HepG2 (cell line): ENCODE results near the gene COL9A3. TPM values are rescaled to one million over a fixed set of nuclear protein-coding genes. Genes with fewer than 3 reads are reported as not detected.

Experiments used
- CBX5 ChIP-seq: sonication (generic); formaldehyde crosslinking; IDR thresholded peaks from 2 replicates; pipeline ENCODE4 v1.4.0; 2020; ENCODE audit warnings: missing genetic modification reagents, borderline replicate concordance
- KLF9 ChIP-seq: IDR thresholded peaks from 2 replicates; pipeline ENCODE4 v1.6.1; 2016; ENCODE audit warnings: low read depth
- POLR2AphosphoS5 ChIP-seq: IDR thresholded peaks from 2 replicates; pipeline ENCODE4 v1.6.1; 2012; ENCODE audit warnings: low read depth, low read length
- REPIN1 ChIP-seq: sonication (generic); formaldehyde crosslinking; IDR thresholded peaks from 2 replicates; pipeline ENCODE4 v1.8.0; 2022; ENCODE audit warnings: missing genetic modification reagents, low read depth, mild to moderate bottlenecking, borderline replicate concordance
- SAP130 ChIP-seq: IDR thresholded peaks from 2 replicates; pipeline ENCODE4 v1.6.1; 2016; ENCODE audit warnings: low read depth
- ZBTB21 ChIP-seq: sonication (generic); formaldehyde crosslinking; IDR thresholded peaks from 2 replicates; pipeline ENCODE4 v1.4.0; 2020; ENCODE audit warnings: missing genetic modification reagents
- ZFP91 ChIP-seq: sonication (generic); formaldehyde crosslinking; IDR thresholded peaks from 2 replicates; pipeline ENCODE4 v1.9.0; 2022; ENCODE audit warnings: missing genetic modification reagents, mild to moderate bottlenecking, borderline replicate concordance
- ZNF318 ChIP-seq: sonication (generic); formaldehyde crosslinking; IDR thresholded peaks from 2 replicates; pipeline ENCODE4 v1.4.0; 2020; ENCODE audit warnings: mild to moderate bottlenecking, missing genetic modification reagents
- ZNF577 ChIP-seq: sonication (generic); formaldehyde crosslinking; IDR thresholded peaks from 2 replicates; pipeline ENCODE4 v1.4.0; 2020; ENCODE audit warnings: mild to moderate bottlenecking, low read depth, missing genetic modification reagents, borderline replicate concordance
- ZNF580 ChIP-seq: IDR thresholded peaks from 2 replicates; pipeline ENCODE4 v1.6.1; 2016; ENCODE audit warnings: low read depth, borderline replicate concordance
- ZNF709 ChIP-seq: sonication (generic); formaldehyde crosslinking; IDR thresholded peaks from 2 replicates; pipeline ENCODE4 v1.5.0; 2020; ENCODE audit warnings: mild to moderate bottlenecking, missing genetic modification reagents
- ZNF776 ChIP-seq: sonication (generic); formaldehyde crosslinking; IDR thresholded peaks from 2 replicates; pipeline ENCODE4 v1.4.0; 2020; ENCODE audit warnings: mild to moderate bottlenecking, missing genetic modification reagents
- polyA plus RNA-seq, 8 experiments: library from polyadenylated mRNA; depleted of rRNA in 3 of 8; stranded (reverse) in 7 of 8; unstranded in 1 of 8; fragments of >200 nt; fragmentation: Illumina TruSeq in 4 of 8; extraction: Trizol in 4 of 8; gene quantifications; 2 replicates each; pipeline versions ENCODE4 v1.2.1 to v1.2.3, GENCODE V29; 2011 to 2016; ENCODE audit warnings: low read depth in 4 of 8, missing spikeins in 1 of 8, mixed read lengths in 1 of 8; ENCODE audit not compliant: insufficient read depth in 1 of 8
- total RNA-seq, 5 experiments: library from RNA; depleted of rRNA; stranded (reverse); fragments of >200 nt; fragmentation: Illumina TruSeq; extraction: Trizol; gene quantifications; 2 replicates each; pipeline ENCODE4 v1.2.3, GENCODE V29; 2016; ENCODE audit warnings: low read depth in 1 of 5
- TF ChIP-seq, protein P1 (sequence below): sonication (generic); formaldehyde crosslinking; IDR thresholded peaks from 2 replicates; pipeline ENCODE4 v1.4.0; 2020; ENCODE audit warnings: missing genetic modification reagents
- TF ChIP-seq, protein P2 (sequence below): IDR thresholded peaks from 2 replicates; pipeline ENCODE4 v1.6.1; 2016; ENCODE audit warnings: low read depth

Gene COL9A3
- total and polyA plus RNA-seq, 2 of the 13 experiments (the other 11 are each of a cell fraction or from before 2014, with no cell fraction given): 155 to 204 TPM

- TF ChIP-seq ZNF318 (CRISPR knock-in tag): no peak
- no peak for TF ChIP-seq REPIN1 (CRISPR knock-in tag)
- TF ChIP-seq ZFP91 (CRISPR knock-in tag): 0 out of 2 replicates have a peak, but pooled peaks have one; percentile 29
- TF ChIP-seq KLF9 (CRISPR knock-in tag): no peak
- no peak for TF ChIP-seq ZNF577
- TF ChIP-seq CBX5: no peak
- TF ChIP-seq ZNF776: no peak
- no peak for TF ChIP-seq SAP130 (CRISPR knock-in tag)
- TF ChIP-seq ZBTB21 (CRISPR knock-in tag): no peak
- no peak for TF ChIP-seq ZNF709
- no peak for TF ChIP-seq ZNF580 (CRISPR knock-in tag)
- TF ChIP-seq, protein P1, sequence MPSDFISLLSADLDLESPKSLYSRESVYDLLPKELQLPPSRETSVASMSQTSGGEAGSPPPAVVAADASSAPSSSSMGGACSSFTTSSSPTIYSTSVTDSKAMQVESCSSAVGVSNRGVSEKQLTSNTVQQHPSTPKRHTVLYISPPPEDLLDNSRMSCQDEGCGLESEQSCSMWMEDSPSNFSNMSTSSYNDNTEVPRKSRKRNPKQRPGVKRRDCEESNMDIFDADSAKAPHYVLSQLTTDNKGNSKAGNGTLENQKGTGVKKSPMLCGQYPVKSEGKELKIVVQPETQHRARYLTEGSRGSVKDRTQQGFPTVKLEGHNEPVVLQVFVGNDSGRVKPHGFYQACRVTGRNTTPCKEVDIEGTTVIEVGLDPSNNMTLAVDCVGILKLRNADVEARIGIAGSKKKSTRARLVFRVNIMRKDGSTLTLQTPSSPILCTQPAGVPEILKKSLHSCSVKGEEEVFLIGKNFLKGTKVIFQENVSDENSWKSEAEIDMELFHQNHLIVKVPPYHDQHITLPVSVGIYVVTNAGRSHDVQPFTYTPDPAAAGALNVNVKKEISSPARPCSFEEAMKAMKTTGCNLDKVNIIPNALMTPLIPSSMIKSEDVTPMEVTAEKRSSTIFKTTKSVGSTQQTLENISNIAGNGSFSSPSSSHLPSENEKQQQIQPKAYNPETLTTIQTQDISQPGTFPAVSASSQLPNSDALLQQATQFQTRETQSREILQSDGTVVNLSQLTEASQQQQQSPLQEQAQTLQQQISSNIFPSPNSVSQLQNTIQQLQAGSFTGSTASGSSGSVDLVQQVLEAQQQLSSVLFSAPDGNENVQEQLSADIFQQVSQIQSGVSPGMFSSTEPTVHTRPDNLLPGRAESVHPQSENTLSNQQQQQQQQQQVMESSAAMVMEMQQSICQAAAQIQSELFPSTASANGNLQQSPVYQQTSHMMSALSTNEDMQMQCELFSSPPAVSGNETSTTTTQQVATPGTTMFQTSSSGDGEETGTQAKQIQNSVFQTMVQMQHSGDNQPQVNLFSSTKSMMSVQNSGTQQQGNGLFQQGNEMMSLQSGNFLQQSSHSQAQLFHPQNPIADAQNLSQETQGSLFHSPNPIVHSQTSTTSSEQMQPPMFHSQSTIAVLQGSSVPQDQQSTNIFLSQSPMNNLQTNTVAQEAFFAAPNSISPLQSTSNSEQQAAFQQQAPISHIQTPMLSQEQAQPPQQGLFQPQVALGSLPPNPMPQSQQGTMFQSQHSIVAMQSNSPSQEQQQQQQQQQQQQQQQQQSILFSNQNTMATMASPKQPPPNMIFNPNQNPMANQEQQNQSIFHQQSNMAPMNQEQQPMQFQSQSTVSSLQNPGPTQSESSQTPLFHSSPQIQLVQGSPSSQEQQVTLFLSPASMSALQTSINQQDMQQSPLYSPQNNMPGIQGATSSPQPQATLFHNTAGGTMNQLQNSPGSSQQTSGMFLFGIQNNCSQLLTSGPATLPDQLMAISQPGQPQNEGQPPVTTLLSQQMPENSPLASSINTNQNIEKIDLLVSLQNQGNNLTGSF (CRISPR knock-in tag): no peak
- TF ChIP-seq, protein P2, sequence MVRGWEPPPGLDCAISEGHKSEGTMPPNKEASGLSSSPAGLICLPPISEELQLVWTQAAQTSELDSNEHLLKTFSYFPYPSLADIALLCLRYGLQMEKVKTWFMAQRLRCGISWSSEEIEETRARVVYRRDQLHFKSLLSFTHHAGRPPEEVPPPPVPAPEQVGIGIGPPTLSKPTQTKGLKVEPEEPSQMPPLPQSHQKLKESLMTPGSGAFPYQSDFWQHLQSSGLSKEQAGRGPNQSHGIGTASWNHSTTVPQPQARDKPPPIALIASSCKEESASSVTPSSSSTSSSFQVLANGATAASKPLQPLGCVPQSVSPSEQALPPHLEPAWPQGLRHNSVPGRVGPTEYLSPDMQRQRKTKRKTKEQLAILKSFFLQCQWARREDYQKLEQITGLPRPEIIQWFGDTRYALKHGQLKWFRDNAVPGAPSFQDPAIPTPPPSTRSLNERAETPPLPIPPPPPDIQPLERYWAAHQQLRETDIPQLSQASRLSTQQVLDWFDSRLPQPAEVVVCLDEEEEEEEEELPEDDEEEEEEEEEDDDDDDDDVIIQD: no peak
- TF ChIP-seq POLR2AphosphoS5: 0 out of 2 replicates have a peak, but pooled peaks have one; percentile 27
Observed at GRCh38 chr20:62812907-62813200, 4.0 kb upstream of the COL9A3 start (continued).
